HG03064 (cell line): ENCODE data around the gene CACNA2D1.

Experiments used
- ATAC-seq: cut with Tn5 transposase; IDR thresholded peaks from one replicate; pipeline ENCODE4 v1.9.1; 2021; ENCODE audit warnings: low read depth; ENCODE audit not compliant: unreplicated experiment

CACNA2D1 gene

GRCh38 chr7:82443547-82444219 lies at the start of gene CACNA2D1:
Gene CACNA2D1, minus strand, starts transcription at chr7:82443777.
- ATAC-seq, result no peak

GRCh38 chr7:82481499-82482097 lies 38.0 kb upstream of the CACNA2D1 start:
- ATAC-seq, result peak; percentile 65

DNA sequence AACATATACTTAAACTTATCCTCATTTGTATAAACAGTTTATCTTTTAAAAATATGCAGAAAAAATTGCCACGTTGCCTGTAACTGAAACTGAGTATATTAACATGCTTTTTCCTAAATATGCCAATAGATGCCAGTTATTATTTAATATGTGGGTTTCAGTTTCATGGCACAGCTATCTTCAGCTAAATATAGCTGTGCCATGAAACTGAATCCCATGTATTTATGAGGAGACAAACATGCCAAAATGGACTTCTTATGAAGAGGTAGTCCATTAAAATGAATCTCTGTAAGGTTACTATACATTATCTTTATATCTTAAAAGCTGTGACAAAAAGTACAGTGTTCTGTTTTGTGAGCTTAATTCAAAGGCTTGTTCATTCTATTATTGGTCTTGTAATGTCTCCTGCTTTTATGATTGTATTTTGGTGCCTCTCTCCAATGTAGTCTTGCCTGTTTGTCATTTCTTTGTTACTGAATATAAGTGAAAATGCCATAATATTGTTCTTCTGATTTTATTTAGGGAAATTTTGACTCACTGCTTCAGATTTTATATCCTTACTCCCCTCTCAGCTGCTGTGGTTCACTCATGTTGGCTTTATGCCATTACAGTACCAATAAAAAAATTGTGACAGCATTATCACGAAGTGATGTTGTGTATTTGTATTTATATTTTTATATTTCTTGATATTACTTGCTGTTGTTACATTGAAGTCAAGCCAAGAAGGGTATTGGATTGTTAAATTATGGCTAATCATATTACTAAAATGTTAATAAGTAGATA lies 34.3 kb upstream of the CACNA2D1 start:
- ATAC-seq, result no peak

DNA sequence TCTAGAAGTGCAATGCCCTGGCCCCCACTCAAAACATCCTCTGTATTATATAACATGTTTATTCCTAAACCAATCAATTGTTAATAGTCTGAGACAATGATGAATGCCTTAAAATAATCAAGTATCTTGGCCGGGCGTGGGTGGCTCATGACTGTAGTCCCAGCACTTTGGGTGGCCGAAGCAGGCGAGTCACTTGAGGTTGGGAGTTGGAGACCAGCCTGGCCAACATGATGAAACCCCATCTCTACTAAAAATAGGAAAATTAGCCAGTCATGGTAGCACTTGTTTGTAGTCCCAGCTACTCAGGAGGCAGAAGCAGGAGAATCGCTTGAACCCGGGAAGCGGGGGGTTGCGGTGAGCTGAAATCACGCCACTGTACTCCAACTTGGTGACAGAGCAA lies 29.4 kb upstream of the CACNA2D1 start:
- ATAC-seq, result no peak

DNA sequence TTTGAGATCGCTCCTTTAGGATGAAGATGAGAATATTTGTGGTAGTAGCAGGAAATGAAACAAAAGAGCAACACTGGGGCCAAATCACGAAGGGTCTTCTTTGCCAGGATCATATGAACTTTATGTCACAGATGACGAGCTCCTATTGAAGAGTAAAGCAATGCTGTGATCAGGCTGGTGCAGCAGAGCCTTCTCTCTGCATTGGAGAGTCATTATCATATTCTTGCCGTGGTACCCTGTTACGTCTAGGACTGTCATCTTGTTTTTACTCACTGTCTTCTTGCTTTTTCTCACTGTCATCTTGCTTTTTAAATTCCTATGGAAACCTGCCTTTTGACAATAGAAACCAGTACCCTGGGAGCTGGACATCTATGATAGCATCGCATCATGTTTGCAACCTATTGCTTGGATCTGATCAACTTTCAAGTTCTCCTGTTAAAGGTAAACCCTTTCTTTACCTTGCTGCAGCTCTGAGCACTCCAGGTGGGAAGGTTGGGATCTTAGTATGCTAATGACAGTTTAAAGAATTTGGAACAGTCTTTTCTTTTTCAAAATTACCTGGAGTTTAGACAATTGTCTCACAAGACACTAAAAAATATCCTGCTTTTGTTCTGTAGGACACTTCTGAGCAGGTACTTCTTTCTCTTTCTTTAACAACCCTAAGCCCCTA lies 27.9 kb upstream of the CACNA2D1 start:
- no peak for ATAC-seq

GRCh38 chr7:82469207-82469606 lies 25.6 kb upstream of the CACNA2D1 start:
- ATAC-seq, result no peak

DNA sequence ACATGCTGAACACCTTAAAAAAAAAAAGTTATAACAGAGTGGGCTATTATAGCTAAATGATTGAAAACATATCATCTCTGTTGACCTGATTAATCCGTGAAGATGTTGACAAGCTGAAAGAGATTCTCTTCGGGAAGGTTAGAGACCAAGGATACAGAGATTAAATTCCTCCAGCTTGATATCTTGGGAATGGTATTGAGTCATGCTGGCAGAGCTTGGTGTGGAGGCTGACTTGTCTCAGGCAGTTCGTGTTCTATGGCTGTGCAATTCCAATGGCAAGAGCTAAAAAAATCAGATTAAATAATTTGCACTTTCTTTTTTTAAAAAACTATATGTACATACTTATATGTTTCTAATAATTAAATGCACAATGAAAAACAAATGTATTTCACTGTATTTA lies 24.9 kb upstream of the CACNA2D1 start:
- ATAC-seq, result no peak

GRCh38 chr7:82467020-82467419 lies 23.4 kb upstream of the CACNA2D1 start:
- no peak for ATAC-seq

DNA sequence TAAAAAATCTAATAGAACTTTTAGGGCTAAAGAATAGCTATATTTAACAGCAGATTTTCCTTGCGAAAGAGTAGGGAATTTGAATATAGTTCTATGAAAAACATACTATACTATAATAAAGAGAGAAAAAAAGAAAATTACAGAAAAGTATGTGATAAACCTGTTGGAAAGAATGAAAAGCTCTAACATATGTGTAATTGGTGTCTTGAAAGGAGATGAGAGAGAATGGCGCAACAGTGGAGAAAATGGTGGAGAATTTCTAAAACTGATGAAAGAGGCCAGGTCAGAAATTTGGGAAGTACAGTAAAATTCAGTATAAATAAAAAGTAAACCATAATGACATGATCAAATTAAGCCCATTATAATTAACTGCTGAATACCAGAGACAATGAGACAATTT lies 20.8 kb upstream of the CACNA2D1 start:
- no peak for ATAC-seq

DNA sequence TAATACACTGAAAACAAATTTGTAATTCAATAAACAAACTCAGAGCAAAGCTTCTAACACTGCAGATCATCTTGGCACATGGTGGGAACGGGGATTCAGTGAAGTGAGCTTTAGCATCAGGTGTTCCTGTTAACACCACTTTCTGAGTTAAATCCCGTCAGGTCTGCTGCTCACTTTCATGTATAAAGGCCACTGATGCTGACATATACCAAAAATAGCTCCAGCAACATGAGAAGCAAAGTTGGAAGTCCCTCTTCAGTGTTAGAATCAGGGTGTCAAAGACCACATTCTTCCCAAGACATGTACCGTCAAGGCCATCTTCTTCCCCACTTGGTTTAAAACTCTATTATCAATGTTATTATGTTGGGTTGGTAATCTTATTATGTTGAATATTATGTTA lies 11.7 kb upstream of the CACNA2D1 start:
- no peak for ATAC-seq

- no peak for ATAC-seq
These were observed 7.2 kb upstream of the CACNA2D1 start for GRCh38 chr7:82450759-82451158.

DNA sequence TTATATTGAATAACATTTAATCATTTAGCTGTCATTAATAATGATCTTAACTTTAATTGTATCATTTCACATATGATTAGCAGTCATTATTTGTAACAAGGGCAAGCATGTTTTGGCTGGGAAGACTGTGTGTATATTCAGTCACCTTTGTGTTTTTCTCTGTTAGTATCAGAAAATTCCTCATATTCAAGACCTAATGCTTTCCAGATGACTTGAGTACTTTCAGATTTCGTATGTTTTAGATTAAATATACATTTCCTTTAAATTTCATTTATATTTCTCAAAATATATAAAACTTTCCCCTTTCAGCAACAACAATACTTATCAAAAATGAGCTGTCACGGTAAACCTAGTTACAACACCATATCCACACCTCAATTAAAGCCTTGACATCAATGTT lies 6.3 kb upstream of the CACNA2D1 start:
- no peak for ATAC-seq

- no peak for ATAC-seq
These were observed 3.3 kb upstream of the CACNA2D1 start for GRCh38 chr7:82446897-82447296.

- no peak for ATAC-seq
These were observed 1.7 kb upstream of the CACNA2D1 start for GRCh38 chr7:82445271-82445670.

DNA sequence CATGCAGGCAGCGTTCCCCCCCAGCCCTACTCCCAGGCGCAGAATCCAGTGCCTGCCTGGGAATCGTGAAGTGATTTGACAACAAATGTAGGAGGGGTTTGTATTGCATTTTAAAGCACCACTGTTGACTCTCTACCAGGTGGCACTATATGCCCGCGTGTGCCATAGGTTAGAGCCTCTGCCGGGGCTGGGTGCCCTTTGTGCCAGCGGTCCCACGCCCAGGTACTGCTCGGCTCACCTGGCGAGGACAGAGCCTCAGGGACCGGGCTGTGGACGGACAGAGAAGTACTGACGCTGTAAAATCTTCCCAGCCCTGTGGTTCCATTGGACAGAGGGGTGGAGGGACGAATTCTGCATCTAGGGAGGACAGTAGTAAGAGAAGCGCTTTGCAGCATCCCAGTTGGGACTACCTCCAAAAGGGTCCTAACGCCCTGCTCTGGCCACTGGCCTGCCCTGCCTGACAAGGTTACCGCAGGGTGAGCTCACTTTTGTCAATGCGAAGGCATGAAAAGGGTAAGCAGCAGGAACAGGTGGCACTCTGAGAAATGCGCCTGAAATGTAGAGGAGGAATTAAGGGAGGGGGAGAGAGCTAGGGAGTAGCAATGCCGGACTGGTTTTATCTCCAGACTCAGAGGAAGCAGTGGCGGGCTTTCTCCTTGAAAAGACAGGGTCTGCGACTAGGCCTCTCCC lies 788 bp upstream of the CACNA2D1 start:
- no peak for ATAC-seq

DNA sequence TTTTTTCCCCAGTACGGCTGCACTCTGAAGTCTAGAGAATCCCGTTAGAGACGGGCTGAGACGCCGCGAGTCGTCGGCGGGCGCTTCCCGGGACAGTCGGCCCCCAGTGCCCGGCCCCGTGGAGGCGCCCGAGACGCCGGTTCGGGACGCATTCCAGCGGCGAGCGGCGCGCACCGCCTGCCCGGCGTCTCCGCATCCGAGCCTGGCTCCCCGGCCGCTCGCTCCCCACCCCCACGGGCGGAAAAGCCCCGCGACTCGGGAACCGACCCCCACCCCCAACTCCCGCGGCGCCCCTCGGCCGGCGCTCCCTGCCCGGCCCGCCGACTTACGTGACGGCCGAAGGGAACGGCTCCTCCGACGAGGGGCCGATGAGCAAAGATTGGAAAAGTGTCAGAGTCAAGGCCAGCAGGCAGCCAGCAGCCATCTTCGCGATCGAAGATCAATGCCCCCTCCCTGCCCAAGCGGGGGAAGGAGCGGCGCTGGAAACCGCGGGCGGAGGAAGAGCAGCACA lies 486 bp downstream of the CACNA2D1 start:
- ATAC-seq, result no peak

DNA sequence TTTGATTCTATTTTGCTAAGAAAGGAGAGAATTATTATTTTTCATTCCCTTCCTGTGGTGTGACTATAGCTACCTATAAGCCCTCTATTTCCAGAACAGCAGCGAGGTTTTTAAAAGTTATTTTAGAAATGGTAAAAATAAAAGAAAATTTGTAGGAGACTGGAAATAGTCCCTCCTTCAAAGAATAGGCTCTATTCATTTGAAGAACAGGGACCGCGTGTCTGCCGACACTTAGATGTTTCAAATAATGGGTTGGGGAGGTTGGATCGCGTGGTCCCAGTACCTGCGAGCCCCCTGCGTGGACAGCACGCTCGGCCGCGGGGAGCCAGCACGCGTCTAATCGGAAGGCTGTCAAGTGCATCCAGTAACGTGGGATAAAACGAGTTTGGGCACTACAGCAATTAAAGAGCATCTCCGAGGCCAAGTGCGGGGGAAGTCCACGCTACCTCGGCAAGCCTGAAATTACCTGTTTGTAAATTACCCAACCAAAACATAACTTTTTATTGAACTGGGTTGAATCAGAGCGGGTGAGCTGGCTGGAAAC lies 1.0 kb downstream of the CACNA2D1 start:
- no peak for ATAC-seq

DNA sequence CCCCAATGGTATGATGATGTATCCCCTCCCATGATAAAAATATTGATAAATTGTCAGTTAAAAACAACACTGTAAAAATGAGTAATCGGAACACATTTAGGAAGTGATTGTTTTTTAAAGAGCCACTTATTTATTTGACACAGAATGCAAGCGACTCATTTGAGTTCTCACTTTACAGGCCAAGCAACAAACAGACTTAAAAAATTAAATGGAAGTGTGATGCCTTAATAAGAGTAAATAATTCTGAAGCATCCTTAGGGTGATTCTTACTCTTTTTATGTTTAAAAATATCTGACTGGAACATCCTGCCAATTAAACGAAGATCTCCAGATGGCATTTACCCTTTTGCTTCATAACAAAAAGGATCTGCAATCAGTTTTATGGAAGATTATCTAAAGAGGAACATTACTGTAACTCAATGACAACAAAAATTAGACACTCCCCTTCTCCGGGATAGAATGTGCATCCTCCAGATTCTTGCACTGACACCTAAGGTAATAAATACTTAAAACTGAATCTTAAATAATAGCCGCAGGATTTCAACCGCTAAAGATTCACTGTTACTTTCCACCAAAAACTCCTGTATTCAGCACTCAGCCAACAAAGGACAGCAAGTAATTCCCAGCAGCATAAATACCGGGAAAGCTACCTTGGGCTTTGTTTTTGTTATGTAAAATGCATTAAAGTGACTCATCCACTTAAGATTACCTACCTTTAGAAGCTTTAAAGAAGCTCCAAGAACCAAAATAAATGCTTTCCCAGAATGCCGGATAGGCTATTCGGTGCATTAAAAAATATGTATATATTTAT lies 1.7 kb downstream of the CACNA2D1 start:
- ATAC-seq, result no peak

- ATAC-seq, result no peak
These were observed 5.1 kb downstream of the CACNA2D1 start for GRCh38 chr7:82438521-82438920.
